GM12864 (cell line): ENCODE results near the gene IL36G.

ENCODE experiments used
- DNase-seq: peaks from one replicate; pipeline ENCODE4 v3.0.0-alpha.2; 2011; ENCODE audit warnings: low read depth
- H3K4me3 ChIP-seq: 2 replicates; pipeline ENCODE4 v1.5.1; 2011; ENCODE audit warnings: mild to moderate bottlenecking, low read depth, low read length, control low read depth
- CTCF ChIP-seq: IDR thresholded peaks from 2 replicates; pipeline ENCODE4 v1.5.1; 2011; ENCODE audit warnings: low read depth, mild to moderate bottlenecking, moderate library complexity, low read length, control low read depth, inconsistent platforms; ENCODE audit errors: missing control alignments

The IL36G gene

GRCh38 chr2:112941753-112942653, 35.8 kb upstream of the IL36G start:
- DNase-seq, result peak; percentile 55
- no peak overlapping the region for H3K4me3 ChIP-seq
- TF ChIP-seq CTCF, result peak; percentile 95

- no peak for TF ChIP-seq CTCF
- no peak overlapping the region for H3K4me3 ChIP-seq
- no peak for DNase-seq
Measured at GRCh38 chr2:112942654-112943002, 35.2 kb upstream of the IL36G start.

GRCh38 chr2:112944971-112945370, 32.8 kb upstream of the IL36G start:
- no peak for DNase-seq
- TF ChIP-seq CTCF, result no peak
- H3K4me3 ChIP-seq, result no peak overlapping the region

- no peak for TF ChIP-seq CTCF
- no peak for DNase-seq
- no peak overlapping the region for H3K4me3 ChIP-seq
Measured at GRCh38 chr2:112946086-112946485, 31.7 kb upstream of the IL36G start.

GRCh38 chr2:112947374-112947773, 30.4 kb upstream of the IL36G start:
- no peak for DNase-seq
- no peak for TF ChIP-seq CTCF
- H3K4me3 ChIP-seq, result no peak overlapping the region

- H3K4me3 ChIP-seq, result no peak overlapping the region
- no peak for DNase-seq
- TF ChIP-seq CTCF, result no peak
Measured at GRCh38 chr2:112949456-112949855, 28.4 kb upstream of the IL36G start.

GRCh38 chr2:112954364-112954763, 23.4 kb upstream of the IL36G start:
- no peak overlapping the region for H3K4me3 ChIP-seq
- TF ChIP-seq CTCF, result no peak
- DNase-seq, result no peak
